ENCODE results near the gene JAZF1. TPM values are rescaled to one million over a fixed set of nuclear protein-coding genes. Genes with fewer than 3 reads are reported as not detected.

Gene JAZF1
- total RNA-seq, 1 experiment from 2014 or later: 3.4 TPM

DNA sequence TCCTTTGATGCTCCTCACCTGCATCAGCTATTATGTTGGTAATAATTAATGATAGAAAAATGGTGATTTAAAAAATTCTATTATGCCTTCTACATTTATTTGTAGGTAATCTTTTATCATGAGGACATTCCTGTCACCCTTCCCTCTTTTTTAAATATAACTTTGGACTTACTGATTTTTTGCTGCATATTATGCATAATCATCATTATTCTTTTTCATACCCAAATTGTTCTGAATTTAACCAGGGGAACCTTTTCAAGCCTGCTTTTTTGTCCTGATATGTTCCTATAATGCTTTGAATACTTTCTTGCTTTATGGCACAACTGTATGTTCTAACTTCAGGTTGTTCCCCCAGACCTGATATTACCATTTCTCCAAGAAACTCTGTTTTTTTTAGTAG, 392.2 kb downstream of the JAZF1 start:
- Histone ChIP-seq H3K4me3 (replicated peaks in 1 of 2; ENCODE audit: low read depth in 1 of 2, low read length in 2 of 2) (no peak overlapping the region), H3K36me3 (ENCODE audit: control insufficient read depth in 1 of 2, insufficient read depth in 2 of 2, low read length in 2 of 2) (peaks cover 1 to 9% of the 10 kb centered on the region in 2 experiments; a peak in 3 of 4 replicates), H3K79me2 (ENCODE audit: insufficient read depth, low read length) (0 out of 2 replicates have a peak, but pooled peaks cover 5% of the 10 kb centered on the region), H4K20me1 (ENCODE audit: insufficient read depth) (no peaks in the 10 kb centered on the region), H3K4me1 (ENCODE audit: control insufficient read depth in 1 of 2, insufficient read depth in 2 of 2, low read length in 2 of 2) (peaks cover 4 to 10% of the 10 kb centered on the region in 2 experiments; a peak in 3 of 4 replicates), H3K27me3 (ENCODE audit: insufficient read depth, low read length) (no peaks in the 10 kb centered on the region), H2AFZ (ENCODE audit: low read depth, low read length, poor library complexity, severe bottlenecking) (no peak overlapping the region), H3K4me2 (ENCODE audit: low read length) (no peak overlapping the region), H3K9ac (ENCODE audit: low read length) (no peak overlapping the region), H3K9me2 (ENCODE audit: insufficient read depth) (no peaks in the 10 kb centered on the region), H3K27ac (ENCODE audit: low read depth, low read length) (no peak overlapping the region), H3K9me3 (ENCODE audit: control insufficient read depth in 1 of 2, insufficient read depth in 1 of 2, low read depth in 1 of 2, low read length in 2 of 2) (no peaks in the 10 kb centered on the region)
- no peak for ATAC-seq
- BruUV-seq (replicated peaks): no TSS peak
- intact Hi-C loops (cut with micrococcal nuclease): loop anchor here (5.0 kb wide), 1 partner anchor 234 kb away; no protein-coding TSS in a partner anchor
- ChIA-PET RAD21 (ENCODE audit: low non-redundant PET in 1 of 2, low total read pairs in 2 of 2, uncharacterized antibody in 2 of 2, unreplicated experiment in 2 of 2) (no interaction called here), CTCF (no interaction called here), POLR2A (no interaction called here)
- DNase-seq (ENCODE audit: low read depth, low spot score): no peak
- TF ChIP-seq, protein P1, sequence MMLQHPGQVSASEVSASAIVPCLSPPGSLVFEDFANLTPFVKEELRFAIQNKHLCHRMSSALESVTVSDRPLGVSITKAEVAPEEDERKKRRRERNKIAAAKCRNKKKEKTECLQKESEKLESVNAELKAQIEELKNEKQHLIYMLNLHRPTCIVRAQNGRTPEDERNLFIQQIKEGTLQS (IDR thresholded peaks at IDR 0.05): no peak

GRCh38 chr7:27784399-27785053, 396.1 kb downstream of the JAZF1 start:
- peak; percentile 87 for ATAC-seq
- H3K79me2 ChIP-seq (ENCODE audit: insufficient read depth, low read length): peaks cover 10% of the 10 kb centered on the region; the same call in 1 of the 2 replicates
- peaks cover 0 to 4% of the 10 kb centered on the region in 2 experiments; a peak in 2 of 4 replicates for H3K36me3 ChIP-seq (ENCODE audit: control insufficient read depth in 1 of 2, insufficient read depth in 2 of 2, low read length in 2 of 2)
- no peaks in the 10 kb centered on the region for H3K27me3 ChIP-seq (ENCODE audit: insufficient read depth, low read length)
- H3K4me1 ChIP-seq (ENCODE audit: control insufficient read depth in 1 of 2, insufficient read depth in 2 of 2, low read length in 2 of 2): peaks cover 4 to 13% of the 10 kb centered on the region in 2 experiments; a peak in 3 of 4 replicates
- CTCF ChIA-PET: interaction anchor here (0.7 to 1.2 kb wide), 7 partner anchors 10 to 588 kb away, joined by 3 to 5 read pairs (median 3); no protein-coding TSS in a partner anchor
- no TSS peak for BruUV-seq (replicated peaks)
- peak overlapping the region; percentile 52; the same call in 1 of the 2 replicates for H3K4me2 ChIP-seq (ENCODE audit: low read length)
- H3K4me3 ChIP-seq (replicated peaks in 1 of 2; ENCODE audit: low read depth in 1 of 2, low read length in 2 of 2): no peak overlapping the region
- RAD21 ChIA-PET (ENCODE audit: low non-redundant PET in 1 of 2, low total read pairs in 2 of 2, uncharacterized antibody in 2 of 2, unreplicated experiment in 2 of 2): no interaction called here
- no peaks in the 10 kb centered on the region for H3K9me3 ChIP-seq (ENCODE audit: control insufficient read depth in 1 of 2, insufficient read depth in 1 of 2, low read depth in 1 of 2, low read length in 2 of 2)
- H3K9me2 ChIP-seq (ENCODE audit: insufficient read depth): no peaks in the 10 kb centered on the region
- H4K20me1 ChIP-seq (ENCODE audit: insufficient read depth): no peaks in the 10 kb centered on the region
- H3K9ac ChIP-seq (ENCODE audit: low read length): no peak overlapping the region
- H2AFZ ChIP-seq (ENCODE audit: low read depth, low read length, poor library complexity, severe bottlenecking): no peak overlapping the region
- DNase-seq (ENCODE audit: low read depth, low spot score): peak; percentile 76
- no peak overlapping the region for H3K27ac ChIP-seq (ENCODE audit: low read depth, low read length)
- intact Hi-C loops (cut with micrococcal nuclease): loop anchor here (5.0 kb wide), 2 partner anchors 138 to 238 kb away; no protein-coding TSS in a partner anchor
- POLR2A ChIA-PET: no interaction called here
- no peak for TF ChIP-seq CBX3 (IDR thresholded peaks at IDR 0.05; ENCODE audit: low read depth)
- TF ChIP-seq CTCF (IDR thresholded peaks at IDR 0.05 in 2 of 3, conservative IDR thresholded peaks at IDR 0.05 in 1 of 3; ENCODE audit: borderline replicate concordance in 1 of 3, insufficient read depth in 1 of 3, low read depth in 2 of 3, low read length in 2 of 3): peak; percentile 53 to 74 (median 55); a peak in 5 of 6 replicates
- no peak for TF ChIP-seq SRF (IDR thresholded peaks at IDR 0.05; ENCODE audit: low read depth)
- TF ChIP-seq JUND (IDR thresholded peaks at IDR 0.05): 0 out of 2 replicates have a peak, but pooled peaks have one; percentile 32
- 0 out of 2 replicates have a peak, but pooled peaks have one; percentile 16 for TF ChIP-seq SP1 (IDR thresholded peaks at IDR 0.05; ENCODE audit: low read depth)
- TF ChIP-seq RAD21 (IDR thresholded peaks at IDR 0.05; ENCODE audit: low read depth): peak; percentile 57
- 0 out of 2 replicates have a peak, but pooled peaks have one; percentile 27 for TF ChIP-seq SIN3A (IDR thresholded peaks at IDR 0.05; ENCODE audit: low read depth)
